C4-2B (cell line): ENCODE measurements around the gene TMEM39A.

ENCODE experiments used
- ZFX ChIP-seq: fragments of 450-650 bp; IDR thresholded peaks from 2 replicates; pipeline ENCODE4 v1.6.1; 2017
- TF ChIP-seq, protein P1 (sequence below): fragments of 450-650 bp; conservative IDR thresholded peaks from 2 replicates; pipeline ENCODE4 v1.5.1; 2017; ENCODE audit warnings: mild to moderate bottlenecking

DNA sequence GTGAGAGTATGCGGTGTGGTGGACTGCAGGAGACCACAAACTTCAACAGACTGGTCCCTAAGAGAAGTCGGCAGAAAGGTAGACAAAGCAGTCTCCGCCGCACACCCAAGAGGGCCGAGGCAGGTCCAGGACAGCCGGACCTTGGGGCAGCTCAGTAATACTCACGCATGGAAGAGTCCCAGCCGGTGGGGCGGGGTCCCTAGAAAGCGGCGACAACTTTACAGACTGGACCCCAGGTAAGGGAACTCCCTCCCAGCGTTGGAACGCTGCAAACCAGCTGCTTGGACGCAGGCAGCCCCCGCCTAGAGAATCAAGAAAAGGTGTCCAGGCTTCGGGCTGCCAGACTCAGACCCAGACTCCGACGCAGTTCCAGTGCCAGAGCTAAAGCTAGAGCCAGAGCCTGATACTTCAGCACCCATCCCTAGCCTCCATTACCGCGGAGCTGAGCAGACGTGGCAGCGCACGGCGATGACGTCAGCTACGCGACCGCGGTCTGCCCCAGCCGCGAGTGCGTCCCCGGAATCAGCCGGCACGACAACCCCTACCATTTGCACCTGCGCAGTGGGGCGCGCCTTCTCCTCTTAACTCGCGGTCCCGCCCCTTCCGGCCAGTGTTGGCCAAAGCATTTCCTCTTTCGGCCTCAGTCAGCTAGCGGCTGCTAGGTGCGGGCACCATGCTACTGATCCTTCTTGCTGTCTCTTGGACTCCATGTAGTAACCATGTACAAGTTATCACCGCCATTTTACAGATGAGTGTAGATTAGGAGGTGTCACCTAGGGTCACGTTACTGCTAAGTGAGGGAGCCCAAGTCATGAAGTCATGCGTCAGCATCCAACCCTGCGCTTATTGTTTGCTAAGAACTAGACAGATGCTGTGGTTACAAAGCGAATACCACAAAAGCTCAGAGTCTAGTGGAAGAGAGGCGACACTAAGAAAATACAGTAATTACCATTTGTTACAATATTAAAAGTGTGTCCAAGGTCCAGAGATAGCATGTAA, at the start of gene TMEM39A:
- TF ChIP-seq, protein P1, sequence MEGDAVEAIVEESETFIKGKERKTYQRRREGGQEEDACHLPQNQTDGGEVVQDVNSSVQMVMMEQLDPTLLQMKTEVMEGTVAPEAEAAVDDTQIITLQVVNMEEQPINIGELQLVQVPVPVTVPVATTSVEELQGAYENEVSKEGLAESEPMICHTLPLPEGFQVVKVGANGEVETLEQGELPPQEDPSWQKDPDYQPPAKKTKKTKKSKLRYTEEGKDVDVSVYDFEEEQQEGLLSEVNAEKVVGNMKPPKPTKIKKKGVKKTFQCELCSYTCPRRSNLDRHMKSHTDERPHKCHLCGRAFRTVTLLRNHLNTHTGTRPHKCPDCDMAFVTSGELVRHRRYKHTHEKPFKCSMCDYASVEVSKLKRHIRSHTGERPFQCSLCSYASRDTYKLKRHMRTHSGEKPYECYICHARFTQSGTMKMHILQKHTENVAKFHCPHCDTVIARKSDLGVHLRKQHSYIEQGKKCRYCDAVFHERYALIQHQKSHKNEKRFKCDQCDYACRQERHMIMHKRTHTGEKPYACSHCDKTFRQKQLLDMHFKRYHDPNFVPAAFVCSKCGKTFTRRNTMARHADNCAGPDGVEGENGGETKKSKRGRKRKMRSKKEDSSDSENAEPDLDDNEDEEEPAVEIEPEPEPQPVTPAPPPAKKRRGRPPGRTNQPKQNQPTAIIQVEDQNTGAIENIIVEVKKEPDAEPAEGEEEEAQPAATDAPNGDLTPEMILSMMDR: no peak
- TF ChIP-seq ZFX: no peak
